ENCODE data around the gene NDEL1.

The NDEL1 gene

GRCh38 chr17:8477715-8478441, 42.2 kb downstream of the NDEL1 start:
- DNase-seq (ENCODE audit: low read depth): no peak

GRCh38 chr17:8479431-8479947, 43.8 kb downstream of the NDEL1 start:
- DNase-seq (ENCODE audit: low read depth): no peak

GRCh38 chr17:8480011-8480976, 44.6 kb downstream of the NDEL1 start:
- DNase-seq (ENCODE audit: low read depth): no peak

- no peak for DNase-seq (ENCODE audit: low read depth)
These were observed 45.4 kb downstream of the NDEL1 start for GRCh38 chr17:8481089-8481488.

- DNase-seq (ENCODE audit: low read depth): no peak
These were observed 46.0 kb downstream of the NDEL1 start for GRCh38 chr17:8481703-8482102.

GRCh38 chr17:8482546-8482945, 46.9 kb downstream of the NDEL1 start:
- no peak for DNase-seq (ENCODE audit: low read depth)

GRCh38 chr17:8484465-8484864, 48.8 kb downstream of the NDEL1 start:
- no peak for DNase-seq (ENCODE audit: low read depth)

GRCh38 chr17:8485491-8485890, 49.8 kb downstream of the NDEL1 start:
- no peak for DNase-seq (ENCODE audit: low read depth)

- no peak for DNase-seq (ENCODE audit: low read depth)
These were observed 51.5 kb downstream of the NDEL1 start for GRCh38 chr17:8487130-8487645.

- no peak for DNase-seq (ENCODE audit: low read depth)
These were observed 52.1 kb downstream of the NDEL1 start for GRCh38 chr17:8487743-8488142.

GRCh38 chr17:8488491-8488890, 52.8 kb downstream of the NDEL1 start:
- no peak for DNase-seq (ENCODE audit: low read depth)

- no peak for DNase-seq (ENCODE audit: low read depth)
These were observed 53.2 kb downstream of the NDEL1 start for GRCh38 chr17:8488901-8489300.

GRCh38 chr17:8489841-8490240, 54.2 kb downstream of the NDEL1 start:
- DNase-seq (ENCODE audit: low read depth): no peak

- no peak for DNase-seq (ENCODE audit: low read depth)
These were observed 54.8 kb downstream of the NDEL1 start for GRCh38 chr17:8490256-8491023.

GRCh38 chr17:8492121-8492520, 56.4 kb downstream of the NDEL1 start:
- DNase-seq (ENCODE audit: low read depth): no peak

GRCh38 chr17:8494021-8494420, 58.3 kb downstream of the NDEL1 start:
- DNase-seq (ENCODE audit: low read depth): no peak

- DNase-seq (ENCODE audit: low read depth): no peak
These were observed 58.9 kb downstream of the NDEL1 start for GRCh38 chr17:8494506-8495111.

- no peak for DNase-seq (ENCODE audit: low read depth)
These were observed 60.4 kb downstream of the NDEL1 start for GRCh38 chr17:8496081-8496480.

- no peak for DNase-seq (ENCODE audit: low read depth)
These were observed 63.5 kb downstream of the NDEL1 start for GRCh38 chr17:8499171-8499570.

GRCh38 chr17:8499614-8500013, 63.9 kb downstream of the NDEL1 start:
- no peak for DNase-seq (ENCODE audit: low read depth)

GRCh38 chr17:8500609-8501008, 64.9 kb downstream of the NDEL1 start:
- DNase-seq (ENCODE audit: low read depth): no peak

GRCh38 chr17:8502126-8502525, 66.4 kb downstream of the NDEL1 start:
- DNase-seq (ENCODE audit: low read depth): no peak

Data from activated T-cell treated with anti-CD3 and anti-CD28 coated beads for 24 hours (primary cell).